B cell (primary cell): ENCODE measurements around the gene THOP1. TPM values are rescaled to one million over a fixed set of nuclear protein-coding genes. Genes with fewer than 3 reads are reported as not detected.

ENCODE experiments used
- ATAC-seq: fragments of 200-7000 bp; cut with Tn5 transposase; one replicate; pipeline ENCODE4 v1.10.0; 2021; ENCODE audit warnings: low read depth, mild to moderate bottlenecking, moderate number of reproducible peaks, moderate library complexity
- CTCF ChIA-PET: fragments of 350-600 bp; sonication (Branson Sonifier 250); formaldehyde crosslinking; loops from one replicate; lab custom pipeline; 2021; ENCODE audit warnings: antibody characterized with exemption, inconsistent platforms; lab: Charles Lee
- POLR2A ChIA-PET: fragments of 350-600 bp; sonication (Branson Sonifier 250); formaldehyde crosslinking; loops from one replicate; lab custom pipeline; 2021; ENCODE audit warnings: antibody characterized with exemption; lab: Charles Lee
- DNase-seq: peaks from one replicate; pipeline ENCODE4 v3.0.0; 2013
- H2AFZ ChIP-seq: 2 replicates; pipeline ENCODE4 v1.6.1; 2012; ENCODE audit warnings: mild to moderate bottlenecking, low read depth, low read length; ENCODE audit not compliant: insufficient read depth, poor library complexity, severe bottlenecking
- H3K27ac ChIP-seq, 2 donors: 1 replicate in 1 of 2; 2 replicates in 1 of 2; pipeline ENCODE4 v1.5.1; 2012 to 2013; ENCODE audit warnings: low read length in 2 of 2, mild to moderate bottlenecking in 2 of 2, moderate library complexity in 1 of 2
- H3K27me3 ChIP-seq, 4 experiments: fragments of 200-600 bp in 1 of 4; sonication (generic) in 1 of 4; replicated peaks in 1 of 4; 1 replicate in 2 of 4; 2 replicates in 2 of 4; pipeline versions ENCODE4 v1.6.1 to v1.7.0; 2013 to 2016; ENCODE audit warnings: low read length in 3 of 4, mild to moderate bottlenecking in 2 of 4, mixed read lengths in 1 of 4, moderate library complexity in 1 of 4; ENCODE audit not compliant: insufficient read depth in 4 of 4, control insufficient read depth in 3 of 4; ENCODE audit errors: control extremely low read depth in 1 of 4
- H3K36me3 ChIP-seq, 2 experiments: replicated peaks in 1 of 2; 1 replicate in 1 of 2; 2 replicates in 1 of 2; pipeline versions ENCODE4 v1.6.1 to v1.7.1; 2013; ENCODE audit warnings: low read length in 1 of 2; ENCODE audit not compliant: insufficient read depth in 2 of 2, control insufficient read depth in 1 of 2; ENCODE audit errors: control extremely low read depth in 1 of 2, extremely low read depth in 1 of 2
- H3K4me1 ChIP-seq, 2 donors: fragments of 200-600 bp in 1 of 2; sonication (generic) in 1 of 2; 1 replicate in 1 of 2; 2 replicates in 1 of 2; pipeline versions ENCODE4 v1.5.1 to v1.6.1; 2013 to 2017; ENCODE audit warnings: low read length in 2 of 2; ENCODE audit not compliant: control insufficient read depth in 2 of 2, insufficient read depth in 2 of 2
- H3K4me2 ChIP-seq: replicated peaks from 2 replicates; pipeline ENCODE3; 2012; ENCODE audit warnings: mild to moderate bottlenecking, low read depth, low read length; ENCODE audit not compliant: poor library complexity, severe bottlenecking
- H3K4me3 ChIP-seq, 5 experiments: fragments of 200-600 bp in 1 of 5; sonication (generic) in 1 of 5; 1 replicate in 3 of 5; 2 replicates in 2 of 5; pipeline versions ENCODE4 v1.5.1 to v1.7.0; 2011 to 2016; ENCODE audit warnings: low read length in 4 of 5, mild to moderate bottlenecking in 4 of 5, low read depth in 2 of 5, control low read depth in 1 of 5, moderate library complexity in 1 of 5; ENCODE audit not compliant: insufficient read depth in 1 of 5; ENCODE audit errors: control extremely low read depth in 1 of 5, extremely low read depth in 1 of 5
- H3K79me2 ChIP-seq: fragments of 200-600 bp; sonication (generic); one replicate; pipeline ENCODE4 v1.6.0; 2016; ENCODE audit warnings: low read length; ENCODE audit not compliant: control insufficient read depth, insufficient read depth
- H3K9ac ChIP-seq: fragments of 200-600 bp; sonication (generic); 2 replicates; pipeline ENCODE4 v1.6.1; 2017; ENCODE audit warnings: mild to moderate bottlenecking, low read length, moderate library complexity
- H3K9me3 ChIP-seq, 3 donors: one replicate each; pipeline versions ENCODE4 v1.6.1 to v1.7.1; 2013; ENCODE audit warnings: low read length in 2 of 3; ENCODE audit not compliant: control insufficient read depth in 2 of 3, insufficient read depth in 1 of 3; ENCODE audit errors: control extremely low read depth in 1 of 3
- H4K20me1 ChIP-seq: 2 replicates; pipeline ENCODE4 v1.6.0; 2012; ENCODE audit warnings: mild to moderate bottlenecking, low read length; ENCODE audit not compliant: insufficient read depth, control insufficient read depth, poor library complexity, severe bottlenecking
- H3K27ac Mint-ChIP-seq: one replicate; pipeline ENCODE4 v1.8.0; 2021; ENCODE audit warnings: mixed read lengths
- H3K27me3 Mint-ChIP-seq: one replicate; pipeline ENCODE4 v1.8.0; 2021; ENCODE audit warnings: mixed read lengths
- H3K4me1 Mint-ChIP-seq: one replicate; pipeline ENCODE4 v1.8.0; 2021; ENCODE audit warnings: mixed read lengths
- H3K4me3 Mint-ChIP-seq: one replicate; pipeline ENCODE4 v1.8.0; 2021; ENCODE audit warnings: mixed read lengths
- H3K9me3 Mint-ChIP-seq: one replicate; pipeline ENCODE4 v1.8.0; 2022; ENCODE audit warnings: mixed read lengths; ENCODE audit not compliant: insufficient read depth
- EZH2 ChIP-seq: IDR thresholded peaks from 2 replicates; pipeline ENCODE4 v1.6.1; 2012; ENCODE audit warnings: borderline replicate concordance, low read depth, mild to moderate bottlenecking, moderate library complexity, low read length; ENCODE audit not compliant: insufficient read depth, poor library complexity, severe bottlenecking
- WGBS: methylation state at CpG from one replicate; pipeline ENCODE4 v1.1.5; 2013; ENCODE audit warnings: missing lambda C conversion rate; ENCODE audit not compliant: insufficient coverage; 5-methylcytosine and 5-hydroxymethylcytosine counted together
- intact Hi-C: fragments of 100-400 bp; cut with micrococcal nuclease; formaldehyde crosslinking; loops from one replicate; pipeline ENCODE4 v1.10.0; 2022
- polyA plus RNA-seq: library from polyadenylated mRNA; depleted of rRNA; stranded (reverse); fragments of >200 nt; gene quantifications from 2 replicates; pipeline ENCODE4 v1.2.3, GENCODE V29; 2012
- total RNA-seq, 2 donors: library from RNA; stranded (reverse); fragments of 120-200 nt in 1 of 2; gene quantifications; 1 replicate in 1 of 2; 2 replicates in 1 of 2; pipeline versions ENCODE4 v1.2.3 to v1.2.4, GENCODE V29; 2013 to 2022
- TF ChIP-seq, protein P1 (sequence below): fragments of 200-600 bp; IDR thresholded peaks from one replicate; pipeline ENCODE4 v1.8.0; 2022; ENCODE audit warnings: antibody characterized with exemption, mild to moderate bottlenecking

The THOP1 gene
- total and polyA plus RNA-seq, 2 donors (not counting 1 experiment from before 2014, with no cell fraction given): 54.3 to 56.4 TPM

DNA sequence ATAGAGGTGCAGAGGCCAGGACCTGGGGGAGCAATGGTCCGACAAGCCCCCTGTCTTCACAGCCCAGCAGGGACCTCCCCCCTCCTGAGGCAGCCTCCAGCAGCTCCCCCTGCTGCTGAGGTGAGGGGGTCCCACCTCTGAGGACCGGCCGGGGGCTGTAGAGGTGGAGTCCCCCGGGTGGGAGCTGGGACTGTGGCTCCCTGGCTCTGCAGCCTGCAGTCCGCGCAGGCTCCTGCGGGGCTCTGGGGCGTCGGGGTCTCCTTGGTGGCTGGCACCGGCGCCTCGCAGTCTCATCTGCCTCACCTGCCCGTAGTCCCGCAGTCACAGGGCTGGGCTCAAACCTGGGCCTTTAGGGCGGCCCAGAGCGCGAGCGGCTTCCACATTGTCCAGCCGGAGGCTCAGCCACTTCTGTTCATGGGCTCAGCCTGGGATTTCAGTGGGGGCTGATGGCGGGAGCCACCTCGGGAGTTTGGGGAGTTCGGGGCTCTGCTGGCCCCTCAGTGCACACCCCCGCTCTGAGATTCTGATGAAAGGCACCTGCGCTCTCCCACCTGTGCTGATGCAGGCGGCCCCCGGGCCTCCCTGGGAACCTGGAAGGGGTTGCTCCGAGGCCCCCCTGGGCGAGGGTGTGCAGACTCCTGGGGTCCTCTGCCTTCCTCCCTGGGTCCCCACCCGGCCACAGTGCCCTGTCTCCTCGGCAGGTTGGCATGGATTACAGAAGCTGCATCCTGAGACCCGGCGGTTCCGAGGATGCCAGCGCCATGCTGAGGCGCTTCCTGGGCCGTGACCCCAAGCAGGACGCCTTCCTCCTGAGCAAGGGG lies 27.3 kb downstream of the THOP1 start:
- H3K4me1 ChIP-seq: no peaks in the 10 kb centered on the region

More for the DNA sequence above, 27.3 kb downstream of the THOP1 start:
- CTCF ChIA-PET: no interaction called here
- Mint-ChIP-seq H3K27ac (no peak overlapping the region), H3K4me1 (no peaks in the 10 kb centered on the region), H3K9me3 (no peaks in the 10 kb centered on the region), H3K27me3 (no peaks in the 10 kb centered on the region), H3K4me3 (no peak overlapping the region)
- H3K27ac ChIP-seq: no peak overlapping the region
- no peaks in the 10 kb centered on the region for H4K20me1 ChIP-seq
- H3K9ac ChIP-seq: no peak overlapping the region
- no peak for TF ChIP-seq EZH2
- TF ChIP-seq, protein P1, sequence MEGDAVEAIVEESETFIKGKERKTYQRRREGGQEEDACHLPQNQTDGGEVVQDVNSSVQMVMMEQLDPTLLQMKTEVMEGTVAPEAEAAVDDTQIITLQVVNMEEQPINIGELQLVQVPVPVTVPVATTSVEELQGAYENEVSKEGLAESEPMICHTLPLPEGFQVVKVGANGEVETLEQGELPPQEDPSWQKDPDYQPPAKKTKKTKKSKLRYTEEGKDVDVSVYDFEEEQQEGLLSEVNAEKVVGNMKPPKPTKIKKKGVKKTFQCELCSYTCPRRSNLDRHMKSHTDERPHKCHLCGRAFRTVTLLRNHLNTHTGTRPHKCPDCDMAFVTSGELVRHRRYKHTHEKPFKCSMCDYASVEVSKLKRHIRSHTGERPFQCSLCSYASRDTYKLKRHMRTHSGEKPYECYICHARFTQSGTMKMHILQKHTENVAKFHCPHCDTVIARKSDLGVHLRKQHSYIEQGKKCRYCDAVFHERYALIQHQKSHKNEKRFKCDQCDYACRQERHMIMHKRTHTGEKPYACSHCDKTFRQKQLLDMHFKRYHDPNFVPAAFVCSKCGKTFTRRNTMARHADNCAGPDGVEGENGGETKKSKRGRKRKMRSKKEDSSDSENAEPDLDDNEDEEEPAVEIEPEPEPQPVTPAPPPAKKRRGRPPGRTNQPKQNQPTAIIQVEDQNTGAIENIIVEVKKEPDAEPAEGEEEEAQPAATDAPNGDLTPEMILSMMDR: no peak
- no peak overlapping the region for H3K4me3 ChIP-seq
- intact Hi-C loops: no loop called here
- H3K9me3 ChIP-seq: no peaks in the 10 kb centered on the region
- H2AFZ ChIP-seq: no peak overlapping the region
- WGBS: 97% methylated on average over 36 of the region's 37 CpGs
- H3K4me2 ChIP-seq: no peak overlapping the region
- POLR2A ChIA-PET: no interaction called here
- peaks cover 0 to 19% of the 10 kb centered on the region in 2 experiments for H3K36me3 ChIP-seq
- H3K27me3 ChIP-seq: no peaks in the 10 kb centered on the region
- ATAC-seq: no peak
- H3K79me2 ChIP-seq: no peaks in the 10 kb centered on the region
- no peak for DNase-seq
